HepG2 (cell line): ENCODE data around the gene PBLD.

ENCODE experiments used
- EZH2 ChIP-seq: conservative IDR thresholded peaks from 2 replicates; pipeline ENCODE4 v1.6.1; 2012; ENCODE audit warnings: mild to moderate bottlenecking, low read depth, low read length, moderate library complexity
- FOXA1 ChIP-seq, 2 experiments: fragments of 450-650 bp in 1 of 2; sonication (generic) in 1 of 2; formaldehyde crosslinking in 1 of 2; IDR thresholded peaks; 2 replicates each; pipeline versions ENCODE4 v1.4.0 to v1.6.1; 2016 to 2020; ENCODE audit warnings: missing genetic modification reagents in 1 of 2
- KLF16 ChIP-seq, 2 experiments: sonication (generic) in 1 of 2; formaldehyde crosslinking in 1 of 2; IDR thresholded peaks; 2 replicates each; pipeline versions ENCODE4 v1.6.1 to v1.8.0; 2016 to 2023; ENCODE audit warnings: missing genetic modification reagents in 2 of 2, missing compliant biosample characterization in 1 of 2
- MZF1 ChIP-seq: sonication (generic); formaldehyde crosslinking; IDR thresholded peaks from 2 replicates; pipeline ENCODE4 v1.8.1; 2023; ENCODE audit warnings: mild to moderate bottlenecking, missing genetic modification reagents, borderline replicate concordance
- NFIC ChIP-seq: IDR thresholded peaks from 2 replicates; pipeline ENCODE4 v1.6.1; 2012; ENCODE audit warnings: mild to moderate bottlenecking, low read length, inconsistent platforms
- POLR2A ChIP-seq, 2 experiments: IDR thresholded peaks; 2 replicates each; pipeline ENCODE4 v1.6.1; 2011; ENCODE audit warnings: low read depth in 2 of 2, low read length in 2 of 2, mild to moderate bottlenecking in 1 of 2, moderate library complexity in 1 of 2; ENCODE audit not compliant: insufficient read depth in 1 of 2
- SP2 ChIP-seq: sonication (generic); formaldehyde crosslinking; IDR thresholded peaks from 2 replicates; pipeline ENCODE4 v1.5.1; 2020; ENCODE audit warnings: mild to moderate bottlenecking, missing genetic modification reagents
- SRY ChIP-seq: sonication (generic); formaldehyde crosslinking; IDR thresholded peaks from 2 replicates; pipeline ENCODE4 v1.8.0; 2022; ENCODE audit warnings: mild to moderate bottlenecking, missing genetic modification reagents
- ZNF24 ChIP-seq: fragments of 450-650 bp; IDR thresholded peaks from 2 replicates; pipeline ENCODE4 v1.6.1; 2017; ENCODE audit warnings: antibody characterized with exemption, mild to moderate bottlenecking
- ZSCAN21 ChIP-seq: sonication (generic); formaldehyde crosslinking; IDR thresholded peaks from 2 replicates; pipeline ENCODE4 v1.8.0; 2022; ENCODE audit warnings: mild to moderate bottlenecking, missing genetic modification reagents, moderate library complexity, borderline replicate concordance
- TF ChIP-seq, protein P1 (sequence below): sonication (generic); formaldehyde crosslinking; IDR thresholded peaks from 2 replicates; pipeline ENCODE4 v1.4.0; 2020; ENCODE audit warnings: missing genetic modification reagents, borderline replicate concordance
- TF ChIP-seq, protein P2 (sequence below): sonication (generic); formaldehyde crosslinking; IDR thresholded peaks from 2 replicates; pipeline ENCODE4 v1.4.0; 2020; ENCODE audit warnings: low read depth, mild to moderate bottlenecking, missing genetic modification reagents
- TF ChIP-seq, protein P3 (sequence below): sonication (generic); formaldehyde crosslinking; IDR thresholded peaks from 2 replicates; pipeline ENCODE4 v1.5.0; 2020; ENCODE audit warnings: mild to moderate bottlenecking, missing genetic modification reagents, moderate library complexity
- TF ChIP-seq, protein P4 (sequence below): sonication (generic); formaldehyde crosslinking; IDR thresholded peaks from 2 replicates; pipeline ENCODE4 v1.5.1; 2020; ENCODE audit warnings: mild to moderate bottlenecking, moderate library complexity, missing genetic modification reagents

DNA sequence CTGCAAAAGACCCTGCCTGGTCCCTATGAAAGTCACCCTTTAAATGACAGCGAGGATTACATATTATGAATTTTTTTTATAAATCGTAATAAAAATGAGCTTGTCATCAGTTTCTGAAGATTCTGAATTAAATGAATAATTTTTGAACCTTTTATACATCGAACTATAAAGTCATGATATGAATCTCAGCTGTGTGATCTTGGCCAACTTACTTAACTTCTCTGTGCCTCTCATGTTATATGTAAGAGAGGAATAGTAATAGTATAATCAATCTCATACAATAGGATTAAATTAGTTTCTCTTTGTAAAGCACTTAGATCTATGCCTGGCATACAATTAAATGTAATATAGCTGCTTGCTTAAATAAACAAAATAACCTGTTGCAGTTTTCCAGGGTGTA is 95.6 kb downstream of the PBLD start:
- no peak for TF ChIP-seq FOXA1 (IDR thresholded peaks at IDR 0.05)
- TF ChIP-seq FOXA1 (CRISPR knock-in tag; IDR thresholded peaks at IDR 0.05): no peak
- TF ChIP-seq ZSCAN21 (CRISPR knock-in tag): no peak
- TF ChIP-seq, protein P1, sequence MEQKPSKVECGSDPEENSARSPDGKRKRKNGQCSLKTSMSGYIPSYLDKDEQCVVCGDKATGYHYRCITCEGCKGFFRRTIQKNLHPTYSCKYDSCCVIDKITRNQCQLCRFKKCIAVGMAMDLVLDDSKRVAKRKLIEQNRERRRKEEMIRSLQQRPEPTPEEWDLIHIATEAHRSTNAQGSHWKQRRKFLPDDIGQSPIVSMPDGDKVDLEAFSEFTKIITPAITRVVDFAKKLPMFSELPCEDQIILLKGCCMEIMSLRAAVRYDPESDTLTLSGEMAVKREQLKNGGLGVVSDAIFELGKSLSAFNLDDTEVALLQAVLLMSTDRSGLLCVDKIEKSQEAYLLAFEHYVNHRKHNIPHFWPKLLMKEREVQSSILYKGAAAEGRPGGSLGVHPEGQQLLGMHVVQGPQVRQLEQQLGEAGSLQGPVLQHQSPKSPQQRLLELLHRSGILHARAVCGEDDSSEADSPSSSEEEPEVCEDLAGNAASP: no peak
- TF ChIP-seq MZF1 (CRISPR knock-in tag): no peak
- TF ChIP-seq ZNF24: no peak
- TF ChIP-seq, protein P2, sequence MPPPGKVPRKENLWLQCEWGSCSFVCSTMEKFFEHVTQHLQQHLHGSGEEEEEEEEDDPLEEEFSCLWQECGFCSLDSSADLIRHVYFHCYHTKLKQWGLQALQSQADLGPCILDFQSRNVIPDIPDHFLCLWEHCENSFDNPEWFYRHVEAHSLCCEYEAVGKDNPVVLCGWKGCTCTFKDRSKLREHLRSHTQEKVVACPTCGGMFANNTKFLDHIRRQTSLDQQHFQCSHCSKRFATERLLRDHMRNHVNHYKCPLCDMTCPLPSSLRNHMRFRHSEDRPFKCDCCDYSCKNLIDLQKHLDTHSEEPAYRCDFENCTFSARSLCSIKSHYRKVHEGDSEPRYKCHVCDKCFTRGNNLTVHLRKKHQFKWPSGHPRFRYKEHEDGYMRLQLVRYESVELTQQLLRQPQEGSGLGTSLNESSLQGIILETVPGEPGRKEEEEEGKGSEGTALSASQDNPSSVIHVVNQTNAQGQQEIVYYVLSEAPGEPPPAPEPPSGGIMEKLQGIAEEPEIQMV: no peak
- TF ChIP-seq, protein P3, sequence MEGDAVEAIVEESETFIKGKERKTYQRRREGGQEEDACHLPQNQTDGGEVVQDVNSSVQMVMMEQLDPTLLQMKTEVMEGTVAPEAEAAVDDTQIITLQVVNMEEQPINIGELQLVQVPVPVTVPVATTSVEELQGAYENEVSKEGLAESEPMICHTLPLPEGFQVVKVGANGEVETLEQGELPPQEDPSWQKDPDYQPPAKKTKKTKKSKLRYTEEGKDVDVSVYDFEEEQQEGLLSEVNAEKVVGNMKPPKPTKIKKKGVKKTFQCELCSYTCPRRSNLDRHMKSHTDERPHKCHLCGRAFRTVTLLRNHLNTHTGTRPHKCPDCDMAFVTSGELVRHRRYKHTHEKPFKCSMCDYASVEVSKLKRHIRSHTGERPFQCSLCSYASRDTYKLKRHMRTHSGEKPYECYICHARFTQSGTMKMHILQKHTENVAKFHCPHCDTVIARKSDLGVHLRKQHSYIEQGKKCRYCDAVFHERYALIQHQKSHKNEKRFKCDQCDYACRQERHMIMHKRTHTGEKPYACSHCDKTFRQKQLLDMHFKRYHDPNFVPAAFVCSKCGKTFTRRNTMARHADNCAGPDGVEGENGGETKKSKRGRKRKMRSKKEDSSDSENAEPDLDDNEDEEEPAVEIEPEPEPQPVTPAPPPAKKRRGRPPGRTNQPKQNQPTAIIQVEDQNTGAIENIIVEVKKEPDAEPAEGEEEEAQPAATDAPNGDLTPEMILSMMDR (CRISPR knock-in tag): no peak
- no peak for TF ChIP-seq EZH2
- TF ChIP-seq KLF16 (CRISPR knock-in tag; IDR thresholded peaks at IDR 0.05): no peak
- TF ChIP-seq, protein P4, sequence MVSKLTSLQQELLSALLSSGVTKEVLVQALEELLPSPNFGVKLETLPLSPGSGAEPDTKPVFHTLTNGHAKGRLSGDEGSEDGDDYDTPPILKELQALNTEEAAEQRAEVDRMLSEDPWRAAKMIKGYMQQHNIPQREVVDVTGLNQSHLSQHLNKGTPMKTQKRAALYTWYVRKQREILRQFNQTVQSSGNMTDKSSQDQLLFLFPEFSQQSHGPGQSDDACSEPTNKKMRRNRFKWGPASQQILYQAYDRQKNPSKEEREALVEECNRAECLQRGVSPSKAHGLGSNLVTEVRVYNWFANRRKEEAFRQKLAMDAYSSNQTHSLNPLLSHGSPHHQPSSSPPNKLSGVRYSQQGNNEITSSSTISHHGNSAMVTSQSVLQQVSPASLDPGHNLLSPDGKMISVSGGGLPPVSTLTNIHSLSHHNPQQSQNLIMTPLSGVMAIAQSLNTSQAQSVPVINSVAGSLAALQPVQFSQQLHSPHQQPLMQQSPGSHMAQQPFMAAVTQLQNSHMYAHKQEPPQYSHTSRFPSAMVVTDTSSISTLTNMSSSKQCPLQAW (CRISPR knock-in tag): no peak
- no peak for TF ChIP-seq POLR2A (IDR thresholded peaks at IDR 0.05; ENCODE audit: insufficient read depth in 1 of 2, low read depth in 2 of 2, low read length in 2 of 2)
- TF ChIP-seq NFIC: no peak
- TF ChIP-seq SP2 (CRISPR knock-in tag): no peak
- TF ChIP-seq SRY (CRISPR knock-in tag): no peak
